Testis (tissue), 2 donors: ENCODE results near the gene OR1S2.
"Not testable (repeated sequence)": the region's sequence is repeated elsewhere in the genome, so short reads cannot be mapped to it uniquely, and the experiment has no call there.

Experiments used
- POLR2A ChIP-seq: fragments of 450-650 bp; IDR thresholded peaks from one replicate; pipeline ENCODE4 v1.6.1; 2017; ENCODE audit warnings: antibody characterized with exemption, mild to moderate bottlenecking, moderate library complexity
- TF ChIP-seq, protein P1 (sequence below), 3 experiments: fragments of 450-650 bp in 2 of 3; fragments of 200-600 bp in 1 of 3; sonication (generic) in 1 of 3; IDR thresholded peaks; one replicate each; pipeline ENCODE4 v1.5.1; 2016 to 2019; ENCODE audit warnings: antibody characterized with exemption in 3 of 3, mild to moderate bottlenecking in 2 of 3, moderate library complexity in 1 of 3

DNA sequence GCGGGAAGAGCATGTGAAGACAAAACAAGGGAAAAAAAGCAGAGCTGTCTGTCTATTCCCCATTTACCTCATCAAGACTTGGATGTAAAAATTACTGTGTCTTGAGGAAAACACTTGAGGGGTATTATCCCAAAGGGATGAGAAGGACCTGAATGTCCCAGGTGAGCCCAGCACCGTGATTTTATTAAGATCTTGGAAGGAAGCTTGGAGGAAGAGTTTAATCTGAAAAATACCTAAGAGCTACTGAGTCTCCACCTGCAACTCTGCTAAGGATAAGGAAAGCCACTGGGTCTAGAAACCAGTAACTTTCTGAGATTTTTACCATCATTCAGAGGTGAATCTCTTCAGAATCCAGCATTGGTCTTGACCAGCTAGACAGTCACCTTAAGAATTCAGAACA lies 8.5 kb upstream of the OR1S2 start, which contains the start of gene OR1S1:
- TF ChIP-seq, protein P1, sequence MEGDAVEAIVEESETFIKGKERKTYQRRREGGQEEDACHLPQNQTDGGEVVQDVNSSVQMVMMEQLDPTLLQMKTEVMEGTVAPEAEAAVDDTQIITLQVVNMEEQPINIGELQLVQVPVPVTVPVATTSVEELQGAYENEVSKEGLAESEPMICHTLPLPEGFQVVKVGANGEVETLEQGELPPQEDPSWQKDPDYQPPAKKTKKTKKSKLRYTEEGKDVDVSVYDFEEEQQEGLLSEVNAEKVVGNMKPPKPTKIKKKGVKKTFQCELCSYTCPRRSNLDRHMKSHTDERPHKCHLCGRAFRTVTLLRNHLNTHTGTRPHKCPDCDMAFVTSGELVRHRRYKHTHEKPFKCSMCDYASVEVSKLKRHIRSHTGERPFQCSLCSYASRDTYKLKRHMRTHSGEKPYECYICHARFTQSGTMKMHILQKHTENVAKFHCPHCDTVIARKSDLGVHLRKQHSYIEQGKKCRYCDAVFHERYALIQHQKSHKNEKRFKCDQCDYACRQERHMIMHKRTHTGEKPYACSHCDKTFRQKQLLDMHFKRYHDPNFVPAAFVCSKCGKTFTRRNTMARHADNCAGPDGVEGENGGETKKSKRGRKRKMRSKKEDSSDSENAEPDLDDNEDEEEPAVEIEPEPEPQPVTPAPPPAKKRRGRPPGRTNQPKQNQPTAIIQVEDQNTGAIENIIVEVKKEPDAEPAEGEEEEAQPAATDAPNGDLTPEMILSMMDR (IDR thresholded peaks at IDR 0.05): not testable (repeated sequence)
- TF ChIP-seq POLR2A: not testable (repeated sequence)
